PFSK-1 (cell line): ENCODE data around the gene CASZ1.

Experiments
- POLR2AphosphoS5 ChIP-seq: IDR thresholded peaks from 2 replicates; pipeline ENCODE4 v1.6.1; 2012; ENCODE audit warnings: low read depth, mild to moderate bottlenecking, control low read depth, low read length, moderate library complexity
- REST ChIP-seq, 2 experiments: IDR thresholded peaks; 2 replicates each; pipeline versions ENCODE4 v1.6.1 to v1.8.0; 2011 to 2012; ENCODE audit warnings: low read depth in 2 of 2, low read length in 2 of 2, control low read depth in 1 of 2, inconsistent platforms in 1 of 2, mild to moderate bottlenecking in 1 of 2, moderate library complexity in 1 of 2; ENCODE audit not compliant: insufficient read depth in 1 of 2
- TAF1 ChIP-seq: IDR thresholded peaks from 2 replicates; pipeline ENCODE4 v1.6.1; 2012; ENCODE audit warnings: low read length, control low read depth, borderline replicate concordance; ENCODE audit not compliant: insufficient read depth

GRCh38 chr1:10637400-10637799 is 159.0 kb downstream of the CASZ1 start:
- TF ChIP-seq TAF1 (no peak), POLR2AphosphoS5 (no peak), REST (IDR thresholded peaks at IDR 0.05; ENCODE audit: insufficient read depth in 1 of 2, low read depth in 2 of 2, low read length in 2 of 2) (no peak)
